Activated naive CD4-positive, alpha-beta T cell treated with anti-CD3 and anti-CD28 coated beads for 36 hours (primary cell): ENCODE measurements around the gene C5AR1. TPM values are rescaled to one million over a fixed set of nuclear protein-coding genes. Genes with fewer than 3 reads are reported as not detected.
A peak's percentile ranks its signal among the peaks of the same experiment; 100 is the strongest.
"Not testable (repeated sequence)": the region's sequence is repeated elsewhere in the genome, so short reads cannot be mapped to it uniquely, and the experiment has no call there.

Experiments used
- CTCF ChIA-PET: fragments of 350-600 bp; sonication (Branson Sonifier 250); formaldehyde crosslinking; loops from one replicate; lab custom pipeline; 2021; ENCODE audit warnings: antibody characterized with exemption; lab: Charles Lee
- DNase-seq: peaks from one replicate; pipeline ENCODE4 v3.0.0-alpha.2; 2020
- H3K27ac Mint-ChIP-seq: one replicate; pipeline ENCODE4 v1.8.0; 2021; ENCODE audit warnings: mild to moderate bottlenecking, mixed read lengths
- H3K27me3 Mint-ChIP-seq: one replicate; pipeline ENCODE4 v1.8.0; 2021; ENCODE audit warnings: low read depth, mixed read lengths
- H3K36me3 Mint-ChIP-seq: one replicate; pipeline ENCODE4 v1.8.0; 2021; ENCODE audit warnings: low read depth, mixed read lengths
- H3K4me1 Mint-ChIP-seq: one replicate; pipeline ENCODE4 v1.8.0; 2021; ENCODE audit warnings: low read depth, mixed read lengths
- H3K4me3 Mint-ChIP-seq: one replicate; pipeline ENCODE4 v1.8.0; 2021; ENCODE audit warnings: mild to moderate bottlenecking, moderate library complexity, mixed read lengths
- H3K9me3 Mint-ChIP-seq: one replicate; pipeline ENCODE4 v1.8.0; 2021; ENCODE audit warnings: mixed read lengths
- intact Hi-C: fragments of 100-400 bp; cut with micrococcal nuclease; formaldehyde crosslinking; loops from one replicate; pipeline ENCODE4 v1.15.1; 2023
- total RNA-seq, 2 experiments: library from RNA; stranded (reverse); gene quantifications; one replicate each; pipeline ENCODE4 v1.2.3, GENCODE V29; 2021

Gene C5AR1
- total RNA-seq, 2 experiments from 2014 or later, result 0.19 TPM; not detected in 1

- CTCF ChIA-PET, result interaction anchor here (0.7 kb wide), 1 partner anchor 59 kb away, joined by 3 read pairs; no protein-coding TSS in a partner anchor
- H3K9me3 Mint-ChIP-seq, intact Hi-C loops, H3K36me3 Mint-ChIP-seq, H3K4me3 Mint-ChIP-seq, H3K27ac Mint-ChIP-seq, H3K27me3 Mint-ChIP-seq, H3K4me1 Mint-ChIP-seq, DNase-seq: not testable (repeated sequence)
Observed at GRCh38 chr19:47300867-47301266, 8.8 kb upstream of the C5AR1 start.

GRCh38 chr19:47302249-47302648, 7.4 kb upstream of the C5AR1 start:
- Mint-ChIP-seq H3K36me3 (no peaks in the 10 kb centered on the region), H3K27ac (no peak overlapping the region), H3K9me3 (no peaks in the 10 kb centered on the region), H3K4me1 (peaks cover 3% of the 10 kb centered on the region), H3K4me3 (no peak overlapping the region), H3K27me3 (peaks cover 4% of the 10 kb centered on the region)
- intact Hi-C loops, result no loop called here
- no peak for DNase-seq
- CTCF ChIA-PET, result no interaction called here

- CTCF ChIA-PET, result interaction anchor here (0.6 to 1.2 kb wide), 3 partner anchors 17 to 409 kb away, joined by 3 read pairs; partner anchors contain the start of gene EHD2
- intact Hi-C loops, result no loop called here
- Mint-ChIP-seq H3K4me3 (no peak overlapping the region), H3K36me3 (no peaks in the 10 kb centered on the region), H3K27me3 (peaks cover 4% of the 10 kb centered on the region), H3K9me3 (no peaks in the 10 kb centered on the region), H3K4me1 (peaks cover 3% of the 10 kb centered on the region), H3K27ac (no peak overlapping the region)
- no peak for DNase-seq
Observed at GRCh38 chr19:47303966-47304365, 5.7 kb upstream of the C5AR1 start.

- CTCF ChIA-PET, result interaction anchor here (1.0 to 2.4 kb wide), 2 partner anchors 12 to 290 kb away, joined by 3 to 7 read pairs; no protein-coding TSS in a partner anchor
- intact Hi-C loops, result no loop called here
- H3K27me3 Mint-ChIP-seq, result peaks cover 6% of the 10 kb centered on the region
- no peaks in the 10 kb centered on the region for H3K36me3 Mint-ChIP-seq
- peak; percentile 64 for DNase-seq
- H3K9me3 Mint-ChIP-seq, result no peaks in the 10 kb centered on the region
- H3K4me3 Mint-ChIP-seq, result no peak overlapping the region
- H3K4me1 Mint-ChIP-seq, result peaks cover 3% of the 10 kb centered on the region
- H3K27ac Mint-ChIP-seq, result no peak overlapping the region
Observed at GRCh38 chr19:47305309-47305751, 4.3 kb upstream of the C5AR1 start.

- intact Hi-C loops, result no loop called here
- Mint-ChIP-seq H3K4me1 (peaks cover 3% of the 10 kb centered on the region), H3K27ac (no peak overlapping the region), H3K9me3 (no peaks in the 10 kb centered on the region), H3K4me3 (no peak overlapping the region), H3K27me3 (peaks cover 6% of the 10 kb centered on the region), H3K36me3 (no peaks in the 10 kb centered on the region)
- CTCF ChIA-PET, result interaction anchor here (1.1 to 2.4 kb wide), 2 partner anchors 11 to 22 kb away, joined by 4 to 7 read pairs; no protein-coding TSS in a partner anchor
- DNase-seq, result no peak
Observed at GRCh38 chr19:47306303-47306702, 3.4 kb upstream of the C5AR1 start.

- peaks cover 6% of the 10 kb centered on the region for H3K27me3 Mint-ChIP-seq
- intact Hi-C loops, result no loop called here
- H3K27ac Mint-ChIP-seq, result no peak overlapping the region
- DNase-seq, result no peak
- no peaks in the 10 kb centered on the region for H3K36me3 Mint-ChIP-seq
- H3K4me1 Mint-ChIP-seq, result peaks cover 3% of the 10 kb centered on the region
- CTCF ChIA-PET, result interaction anchor here (0.6 to 1.4 kb wide), 3 partner anchors 15 to 91 kb away, joined by 3 to 6 read pairs (median 3); no protein-coding TSS in a partner anchor
- H3K4me3 Mint-ChIP-seq, result no peak overlapping the region
- no peaks in the 10 kb centered on the region for H3K9me3 Mint-ChIP-seq
Observed at GRCh38 chr19:47309038-47309437, 623 bp upstream of the C5AR1 start.

GRCh38 chr19:47310323-47310722, 662 bp downstream of the C5AR1 start:
- Mint-ChIP-seq H3K4me1 (peaks cover 1% of the 10 kb centered on the region), H3K36me3 (no peaks in the 10 kb centered on the region), H3K27ac (no peak overlapping the region), H3K27me3 (peaks cover 8% of the 10 kb centered on the region), H3K4me3 (no peak overlapping the region), H3K9me3 (no peaks in the 10 kb centered on the region)
- CTCF ChIA-PET, result interaction anchor here (0.7 kb wide), 1 partner anchor 241 kb away, joined by 5 read pairs; no protein-coding TSS in a partner anchor
- DNase-seq, result no peak
- intact Hi-C loops, result no loop called here

- CTCF ChIA-PET, result interaction anchor here (0.7 kb wide), 1 partner anchor 240 kb away, joined by 5 read pairs; no protein-coding TSS in a partner anchor
- H3K9me3 Mint-ChIP-seq, result no peaks in the 10 kb centered on the region
- peaks cover 3% of the 10 kb centered on the region for H3K4me1 Mint-ChIP-seq
- H3K4me3 Mint-ChIP-seq, result no peak overlapping the region
- H3K36me3 Mint-ChIP-seq, result no peaks in the 10 kb centered on the region
- H3K27me3 Mint-ChIP-seq, result peaks cover 9% of the 10 kb centered on the region
- H3K27ac Mint-ChIP-seq, result no peak overlapping the region
- DNase-seq, result no peak
- intact Hi-C loops, result no loop called here
Observed at GRCh38 chr19:47310819-47311218, 1.2 kb downstream of the C5AR1 start.

GRCh38 chr19:47312366-47313006, 2.8 kb downstream of the C5AR1 start:
- H3K4me1 Mint-ChIP-seq, result peaks cover 3% of the 10 kb centered on the region
- no peak overlapping the region for H3K4me3 Mint-ChIP-seq
- intact Hi-C loops, result no loop called here
- H3K27me3 Mint-ChIP-seq, result peaks cover 13% of the 10 kb centered on the region
- DNase-seq, result no peak
- no peak overlapping the region for H3K27ac Mint-ChIP-seq
- H3K9me3 Mint-ChIP-seq, result no peaks in the 10 kb centered on the region
- CTCF ChIA-PET, result no interaction called here
- H3K36me3 Mint-ChIP-seq, result no peaks in the 10 kb centered on the region

- no peak overlapping the region for H3K27ac Mint-ChIP-seq
- intact Hi-C loops, result loop anchor here (2.0 kb wide), 1 partner anchor 35 kb away; the partner anchor contains the start of gene DHX34
- no peaks in the 10 kb centered on the region for H3K36me3 Mint-ChIP-seq
- no peak for DNase-seq
- no peak overlapping the region for H3K4me3 Mint-ChIP-seq
- H3K9me3 Mint-ChIP-seq, result no peaks in the 10 kb centered on the region
- CTCF ChIA-PET, result no interaction called here
- peaks cover 14% of the 10 kb centered on the region for H3K27me3 Mint-ChIP-seq
- H3K4me1 Mint-ChIP-seq, result peaks cover 3% of the 10 kb centered on the region
Observed at GRCh38 chr19:47313754-47314295, 4.2 kb downstream of the C5AR1 start.

GRCh38 chr19:47315125-47315821, 5.6 kb downstream of the C5AR1 start:
- Mint-ChIP-seq H3K9me3 (no peaks in the 10 kb centered on the region), H3K4me1 (peaks cover 3% of the 10 kb centered on the region), H3K27me3 (peaks cover 15% of the 10 kb centered on the region), H3K4me3 (no peak overlapping the region), H3K27ac (no peak overlapping the region), H3K36me3 (no peaks in the 10 kb centered on the region)
- CTCF ChIA-PET, result interaction anchor here (2.1 kb wide), 1 partner anchor 34 kb away, joined by 6 read pairs; the partner anchor contains the start of gene DHX34
- peak; percentile 63 for DNase-seq
- intact Hi-C loops, result loop anchor here (1.0 to 2.0 kb wide), 2 partner anchors 31 to 34 kb away; partner anchors contain the start of gene DHX34

- Mint-ChIP-seq H3K4me1 (peaks cover 3% of the 10 kb centered on the region), H3K9me3 (no peaks in the 10 kb centered on the region), H3K36me3 (no peaks in the 10 kb centered on the region), H3K27ac (no peak overlapping the region), H3K27me3 (peaks cover 20% of the 10 kb centered on the region), H3K4me3 (no peak overlapping the region)
- CTCF ChIA-PET, result interaction anchor here (1.9 to 2.1 kb wide), 2 partner anchors 11 to 32 kb away, joined by 6 to 7 read pairs; partner anchors contain the start of gene DHX34
- DNase-seq, result no peak
- intact Hi-C loops, result no loop called here
Observed at GRCh38 chr19:47316513-47316912, 6.9 kb downstream of the C5AR1 start.
